Loucy (cell line): Measurements from ENCODE around the gene VWF.

Experiments
- H2AFZ ChIP-seq: fragments of 200-600 bp; sonication (generic); 2 replicates; pipeline ENCODE4 v1.6.0; 2016; ENCODE audit warnings: antibody characterized with exemption, mild to moderate bottlenecking, low read length, moderate library complexity
- H3F3A ChIP-seq: fragments of 200-600 bp; 2 replicates; pipeline ENCODE4 v1.6.0; 2016; ENCODE audit warnings: antibody characterized with exemption, low read depth, mild to moderate bottlenecking
- H3K27me3 ChIP-seq: fragments of 200-600 bp; sonication (generic); 2 replicates; pipeline ENCODE4 v1.6.1; 2014; ENCODE audit warnings: low read length, mild to moderate bottlenecking; ENCODE audit not compliant: insufficient read depth, poor library complexity, severe bottlenecking
- H3K36me3 ChIP-seq: fragments of 200-600 bp; sonication (generic); 2 replicates; pipeline ENCODE4 v1.6.1; 2016; ENCODE audit warnings: low read length; ENCODE audit not compliant: insufficient read depth
- H3K4me1 ChIP-seq: fragments of 200-600 bp; sonication (generic); 2 replicates; pipeline ENCODE4 v1.5.1; 2014; ENCODE audit warnings: low read length, mild to moderate bottlenecking; ENCODE audit not compliant: insufficient read depth, poor library complexity, severe bottlenecking
- H3K4me2 ChIP-seq: fragments of 200-600 bp; sonication (generic); 2 replicates; pipeline ENCODE4 v1.6.0; 2014; ENCODE audit warnings: antibody characterized with exemption, low read length, low read depth, mild to moderate bottlenecking; ENCODE audit not compliant: poor library complexity, severe bottlenecking
- H3K4me3 ChIP-seq: fragments of 200-600 bp; sonication (generic); 2 replicates; pipeline ENCODE4 v1.5.1; 2014; ENCODE audit warnings: low read length, mild to moderate bottlenecking, mixed read lengths; ENCODE audit not compliant: poor library complexity, severe bottlenecking
- H3K79me2 ChIP-seq: fragments of 200-600 bp; sonication (generic); 2 replicates; pipeline ENCODE4 v1.6.1; 2014; ENCODE audit warnings: low read length; ENCODE audit not compliant: insufficient read depth
- H3K9ac ChIP-seq: fragments of 200-600 bp; sonication (generic); 2 replicates; pipeline ENCODE4 v1.6.0; 2014; ENCODE audit warnings: mild to moderate bottlenecking, low read depth, low read length, moderate library complexity; ENCODE audit not compliant: poor library complexity, severe bottlenecking
- H3K9me2 ChIP-seq: fragments of 200-600 bp; sonication (generic); replicated peaks from 2 replicates; pipeline ENCODE4 v1.6.1; 2016; ENCODE audit warnings: low read depth, low read length, mixed read lengths
- H3K9me3 ChIP-seq: fragments of 200-600 bp; sonication (generic); 2 replicates; pipeline ENCODE4 v1.6.1; 2014; ENCODE audit warnings: mild to moderate bottlenecking, antibody characterized with exemption, low read length, low read depth; ENCODE audit not compliant: insufficient read depth
- H4K20me1 ChIP-seq: fragments of 200-600 bp; sonication (generic); 2 replicates; pipeline ENCODE4 v1.6.0; 2014; ENCODE audit warnings: antibody characterized with exemption, low read length, mild to moderate bottlenecking; ENCODE audit not compliant: insufficient read depth, poor library complexity, severe bottlenecking
- CTCF ChIP-seq: fragments of 200-600 bp; sonication (generic); conservative IDR thresholded peaks from 2 replicates; pipeline ENCODE4 v1.5.1; 2014; ENCODE audit warnings: mild to moderate bottlenecking, antibody characterized with exemption, low read length
- EZH2phosphoT487 ChIP-seq: fragments of 200-600 bp; IDR thresholded peaks from 2 replicates; pipeline ENCODE4 v1.6.1; 2018; ENCODE audit warnings: antibody characterized with exemption, mild to moderate bottlenecking, moderate library complexity, borderline replicate concordance

The VWF gene

GRCh38 chr12:6086316-6086715 is 38.2 kb downstream of the VWF start:
- no peak overlapping the region for H3K4me3 ChIP-seq
- H3K9me2 ChIP-seq: no peaks in the 10 kb centered on the region
- TF ChIP-seq CTCF (no peak), EZH2phosphoT487 (no peak)
- no peak overlapping the region for H3K9ac ChIP-seq
- H3F3A ChIP-seq: no peaks in the 10 kb centered on the region
- H3K79me2 ChIP-seq: no peaks in the 10 kb centered on the region
- H4K20me1 ChIP-seq: no peaks in the 10 kb centered on the region
- H3K9me3 ChIP-seq: no peaks in the 10 kb centered on the region
- H3K27me3 ChIP-seq: no peaks in the 10 kb centered on the region
- H3K4me1 ChIP-seq: no peaks in the 10 kb centered on the region
- no peak overlapping the region for H3K4me2 ChIP-seq
- no peak overlapping the region for H2AFZ ChIP-seq
- no peaks in the 10 kb centered on the region for H3K36me3 ChIP-seq

- TF ChIP-seq EZH2phosphoT487 (no peak), CTCF (no peak)
- no peaks in the 10 kb centered on the region for H3F3A ChIP-seq
- H3K4me1 ChIP-seq: no peaks in the 10 kb centered on the region
- H3K27me3 ChIP-seq: no peaks in the 10 kb centered on the region
- no peak overlapping the region for H2AFZ ChIP-seq
- no peak overlapping the region for H3K4me3 ChIP-seq
- no peaks in the 10 kb centered on the region for H3K9me3 ChIP-seq
- H4K20me1 ChIP-seq: no peaks in the 10 kb centered on the region
- no peak overlapping the region for H3K9ac ChIP-seq
- H3K36me3 ChIP-seq: no peaks in the 10 kb centered on the region
- no peak overlapping the region for H3K4me2 ChIP-seq
- no peaks in the 10 kb centered on the region for H3K79me2 ChIP-seq
- H3K9me2 ChIP-seq: no peaks in the 10 kb centered on the region
Observed at GRCh38 chr12:6085841-6086240, 38.6 kb downstream of the VWF start.

GRCh38 chr12:6084969-6085450 is 39.5 kb downstream of the VWF start:
- H2AFZ ChIP-seq: no peak overlapping the region
- H3K4me1 ChIP-seq: no peaks in the 10 kb centered on the region
- H3K4me2 ChIP-seq: no peak overlapping the region
- no peaks in the 10 kb centered on the region for H3K79me2 ChIP-seq
- no peaks in the 10 kb centered on the region for H3K36me3 ChIP-seq
- H3K9ac ChIP-seq: no peak overlapping the region
- no peak for TF ChIP-seq CTCF
- no peak for TF ChIP-seq EZH2phosphoT487
- H4K20me1 ChIP-seq: no peaks in the 10 kb centered on the region
- H3K9me3 ChIP-seq: no peaks in the 10 kb centered on the region
- H3K9me2 ChIP-seq: no peaks in the 10 kb centered on the region
- H3K27me3 ChIP-seq: no peaks in the 10 kb centered on the region
- no peaks in the 10 kb centered on the region for H3F3A ChIP-seq
- no peak overlapping the region for H3K4me3 ChIP-seq
